ENCODE measurements around the gene HBE1.

Gene HBE1

GRCh38 chr11:5234381-5234834 is 35.3 kb downstream of the HBE1 start, which contains the start of gene HBD:
HBD (minus strand) TSS chr11:5234483; CDS start chr11:5234433, 50 bp downstream.
- DNase-seq (ENCODE audit: low read depth in 3 of 3) = no peak

- no peak for DNase-seq (ENCODE audit: low read depth in 3 of 3)
Observed at GRCh38 chr11:5233307-5233706, 36.4 kb downstream of the HBE1 start.

- no peak for DNase-seq (ENCODE audit: low read depth in 3 of 3)
Observed at GRCh38 chr11:5232821-5233220, 36.9 kb downstream of the HBE1 start.

- DNase-seq (ENCODE audit: low read depth in 3 of 3) = no peak
Observed at GRCh38 chr11:5232176-5232575, 37.6 kb downstream of the HBE1 start.

- no peak for DNase-seq (ENCODE audit: low read depth in 3 of 3)
Observed at GRCh38 chr11:5231111-5231510, 38.6 kb downstream of the HBE1 start.

- DNase-seq (ENCODE audit: low read depth in 3 of 3) = no peak
Observed at GRCh38 chr11:5230266-5230665, 39.5 kb downstream of the HBE1 start.

- no peak for DNase-seq (ENCODE audit: low read depth in 3 of 3)
Observed at GRCh38 chr11:5229796-5230195, 39.9 kb downstream of the HBE1 start.

- no peak for DNase-seq (ENCODE audit: low read depth in 3 of 3)
Observed at GRCh38 chr11:5229356-5229755, 40.4 kb downstream of the HBE1 start.

GRCh38 chr11:5228124-5228523 is 41.6 kb downstream of the HBE1 start:
- no peak for DNase-seq (ENCODE audit: low read depth in 3 of 3)

GRCh38 chr11:5227681-5228080 is 42.1 kb downstream of the HBE1 start:
- DNase-seq (ENCODE audit: low read depth in 3 of 3) = no peak

GRCh38 chr11:5226732-5227310 is 42.9 kb downstream of the HBE1 start, which contains the start of gene HBB:
HBB (minus strand) TSS chr11:5227071; CDS start chr11:5227021, 50 bp downstream.
- no peak for DNase-seq (ENCODE audit: low read depth in 3 of 3)

GRCh38 chr11:5225480-5225871 is 44.3 kb downstream of the HBE1 start:
- DNase-seq (ENCODE audit: low read depth in 3 of 3) = no peak

- no peak for DNase-seq (ENCODE audit: low read depth in 3 of 3)
Observed at GRCh38 chr11:5224538-5225479, 44.9 kb downstream of the HBE1 start.

GRCh38 chr11:5223686-5224085 is 46.1 kb downstream of the HBE1 start:
- no peak for DNase-seq (ENCODE audit: low read depth in 3 of 3)

- DNase-seq (ENCODE audit: low read depth in 3 of 3) = no peak
Observed at GRCh38 chr11:5223146-5223545, 46.6 kb downstream of the HBE1 start.
